Ecto neural progenitor cell (in vitro differentiated cells): ENCODE measurements around the gene LYPD8.

Source experiments
- DNase-seq: peaks from one replicate; pipeline ENCODE4 v3.0.0-alpha.2; 2018; ENCODE audit warnings: low spot score

The LYPD8 gene

GRCh38 chr1:248757784-248758195 is 2.2 kb upstream of the LYPD8 start:
- DNase-seq: no peak

- no peak for DNase-seq
Observed at GRCh38 chr1:248756636-248757035, 1.1 kb upstream of the LYPD8 start.

DNA sequence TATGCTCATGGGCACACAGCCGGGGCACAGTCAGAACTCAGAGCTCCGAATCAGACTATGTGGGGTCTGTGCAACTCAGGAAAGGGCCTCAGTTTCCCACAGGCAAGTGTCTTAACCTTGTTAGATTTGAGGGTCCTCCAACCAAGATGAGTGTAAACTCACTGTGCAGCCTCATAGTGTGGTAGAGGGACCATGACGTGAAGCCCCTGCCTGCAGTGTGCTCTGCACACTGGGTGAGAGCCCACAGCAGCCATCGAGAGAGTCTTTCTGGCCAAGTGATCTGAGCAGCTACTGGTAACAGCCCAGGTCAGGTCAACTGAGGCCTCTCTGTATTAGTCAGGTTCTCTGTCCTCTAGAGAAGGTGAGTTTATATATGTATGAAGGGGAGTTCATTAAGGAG is 592 bp upstream of the LYPD8 start:
- no peak for DNase-seq

GRCh38 chr1:248753708-248754280 is 1.8 kb downstream of the LYPD8 start:
- DNase-seq: no peak

- DNase-seq: no peak
Observed at GRCh38 chr1:248753029-248753594, 2.4 kb downstream of the LYPD8 start.

- no peak for DNase-seq
Observed at GRCh38 chr1:248752161-248753028, 3.2 kb downstream of the LYPD8 start.

DNA sequence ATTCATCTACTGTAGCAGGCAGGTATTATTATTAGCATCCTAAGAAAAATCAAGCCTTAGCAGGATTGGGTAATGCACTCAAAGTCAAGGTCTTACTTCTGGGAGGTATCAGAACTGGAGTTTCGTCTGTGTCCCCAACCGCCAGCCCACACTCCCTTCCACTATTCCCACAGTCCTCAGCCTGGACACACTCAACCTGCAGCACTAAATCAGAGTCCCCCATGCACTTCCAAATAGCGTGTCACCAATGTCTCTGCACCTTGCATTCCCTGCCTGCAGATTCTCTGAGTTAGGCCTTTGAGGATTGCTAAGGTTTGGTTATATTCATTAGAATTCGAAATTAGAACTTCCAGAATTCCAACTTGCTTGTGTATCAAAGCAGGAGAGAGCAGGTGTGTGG is 3.9 kb downstream of the LYPD8 start:
- DNase-seq: no peak

GRCh38 chr1:248751142-248751541 is 4.4 kb downstream of the LYPD8 start:
- DNase-seq: no peak

DNA sequence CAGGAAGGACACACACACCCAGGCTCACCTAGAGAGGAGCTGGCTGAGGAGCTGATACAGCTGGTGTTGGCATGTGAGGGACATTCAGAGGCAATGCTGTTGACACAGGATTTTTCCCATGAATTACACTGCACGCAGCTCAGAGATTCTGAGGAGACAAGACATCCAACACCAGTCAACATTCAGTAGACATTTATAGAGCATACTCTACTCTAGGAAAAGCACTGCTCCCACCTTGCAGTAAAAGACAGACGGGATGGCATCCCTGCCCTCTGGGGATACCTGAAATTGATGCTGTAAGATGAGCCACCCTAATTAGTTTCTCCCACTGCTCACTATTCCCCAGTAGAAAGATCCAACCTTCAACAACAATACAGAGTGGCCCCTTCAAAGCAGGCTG is 5.1 kb downstream of the LYPD8 start:
- DNase-seq: no peak

DNA sequence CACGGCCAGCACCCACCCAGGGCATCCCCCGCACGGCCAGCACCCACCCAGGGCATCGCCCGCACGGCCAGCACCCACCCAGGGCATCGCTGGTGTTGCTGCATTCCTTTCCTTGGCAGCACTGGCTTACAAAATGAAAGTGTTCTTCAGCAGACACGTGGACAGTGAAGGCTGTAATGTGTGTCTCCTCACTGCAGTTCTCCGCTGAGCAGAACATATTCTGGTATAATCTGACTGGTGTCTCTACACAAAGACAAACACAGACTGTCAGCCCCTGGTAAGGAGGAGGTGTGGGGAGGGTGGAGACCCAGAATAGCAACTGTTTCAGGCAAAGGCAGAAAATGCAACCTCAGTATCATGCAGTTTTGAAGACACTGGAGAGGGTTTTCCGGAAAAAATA is 7.3 kb downstream of the LYPD8 start:
- no peak for DNase-seq

- DNase-seq: no peak
Observed at GRCh38 chr1:248740876-248741275, 14.7 kb downstream of the LYPD8 start.

DNA sequence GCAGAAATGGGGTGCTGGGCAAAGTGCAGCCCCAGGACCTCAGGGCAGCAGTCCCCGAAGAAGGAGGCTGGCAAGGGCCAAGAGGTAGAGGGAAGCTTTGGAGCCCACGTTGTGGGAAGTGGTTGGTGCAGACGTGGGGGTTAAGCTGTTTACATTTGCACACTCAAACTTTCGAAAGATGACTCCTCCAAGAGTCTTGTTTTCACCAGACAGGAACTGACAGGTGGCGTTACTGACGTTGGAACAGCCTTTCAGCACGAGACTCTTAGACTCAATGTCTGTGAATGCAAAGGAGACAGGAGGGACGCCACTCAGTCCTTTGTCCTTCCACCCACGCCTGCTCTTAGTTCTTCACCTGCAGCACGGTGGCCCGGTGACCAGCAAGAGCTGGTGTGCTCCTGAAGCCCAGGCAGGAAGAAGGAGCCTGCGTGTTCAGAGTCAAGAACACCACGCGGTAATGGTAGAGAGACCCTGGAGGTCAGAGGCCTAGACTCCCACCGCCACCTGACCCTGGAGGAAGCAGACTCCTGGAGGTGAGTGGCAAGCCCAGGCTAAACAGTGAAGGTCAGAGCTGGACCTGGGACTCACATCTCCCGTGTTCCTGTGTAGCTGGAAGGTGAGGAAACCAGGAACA is 15.9 kb downstream of the LYPD8 start:
- DNase-seq: no peak

DNA sequence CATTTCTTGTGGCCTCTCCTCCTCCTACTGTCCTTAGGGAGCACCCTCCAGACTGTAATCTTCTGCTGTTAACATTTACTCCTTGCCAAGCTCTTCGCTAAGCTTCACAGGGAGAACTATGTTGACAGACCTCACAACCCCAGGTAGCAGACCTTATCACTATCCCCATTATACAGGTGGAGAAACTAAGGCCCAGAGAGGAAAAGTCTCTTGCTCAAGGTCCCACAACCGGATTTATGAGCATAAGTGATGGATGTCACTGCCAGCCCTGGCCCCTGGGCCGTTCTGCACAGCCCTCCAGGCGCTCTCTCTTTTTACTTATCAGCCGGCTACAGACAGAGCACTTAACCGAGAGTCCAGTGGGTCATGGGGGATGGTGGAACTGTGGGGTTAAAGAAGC is 18.1 kb downstream of the LYPD8 start:
- no peak for DNase-seq

- DNase-seq: no peak
Observed at GRCh38 chr1:248736977-248737376, 18.6 kb downstream of the LYPD8 start.

DNA sequence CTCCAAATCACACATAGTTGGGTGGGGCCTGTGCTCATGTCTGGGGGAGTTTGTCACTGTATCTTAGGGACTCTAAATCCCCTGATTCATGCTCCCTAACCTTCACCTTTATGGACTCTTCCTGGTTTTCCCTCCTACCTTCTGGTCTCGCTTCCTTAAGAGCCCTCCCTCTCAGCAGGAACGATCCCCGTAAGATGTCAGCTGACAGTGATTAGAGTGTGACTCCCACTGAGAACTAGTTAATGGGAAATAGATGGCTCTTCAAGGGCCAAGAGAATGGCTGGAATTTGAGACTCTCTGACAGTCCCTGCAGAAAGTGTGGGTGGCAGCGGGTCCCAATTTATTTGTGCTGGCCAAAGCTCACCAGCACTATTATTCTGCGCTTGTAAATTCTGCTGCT is 22.0 kb downstream of the LYPD8 start:
- no peak for DNase-seq

DNA sequence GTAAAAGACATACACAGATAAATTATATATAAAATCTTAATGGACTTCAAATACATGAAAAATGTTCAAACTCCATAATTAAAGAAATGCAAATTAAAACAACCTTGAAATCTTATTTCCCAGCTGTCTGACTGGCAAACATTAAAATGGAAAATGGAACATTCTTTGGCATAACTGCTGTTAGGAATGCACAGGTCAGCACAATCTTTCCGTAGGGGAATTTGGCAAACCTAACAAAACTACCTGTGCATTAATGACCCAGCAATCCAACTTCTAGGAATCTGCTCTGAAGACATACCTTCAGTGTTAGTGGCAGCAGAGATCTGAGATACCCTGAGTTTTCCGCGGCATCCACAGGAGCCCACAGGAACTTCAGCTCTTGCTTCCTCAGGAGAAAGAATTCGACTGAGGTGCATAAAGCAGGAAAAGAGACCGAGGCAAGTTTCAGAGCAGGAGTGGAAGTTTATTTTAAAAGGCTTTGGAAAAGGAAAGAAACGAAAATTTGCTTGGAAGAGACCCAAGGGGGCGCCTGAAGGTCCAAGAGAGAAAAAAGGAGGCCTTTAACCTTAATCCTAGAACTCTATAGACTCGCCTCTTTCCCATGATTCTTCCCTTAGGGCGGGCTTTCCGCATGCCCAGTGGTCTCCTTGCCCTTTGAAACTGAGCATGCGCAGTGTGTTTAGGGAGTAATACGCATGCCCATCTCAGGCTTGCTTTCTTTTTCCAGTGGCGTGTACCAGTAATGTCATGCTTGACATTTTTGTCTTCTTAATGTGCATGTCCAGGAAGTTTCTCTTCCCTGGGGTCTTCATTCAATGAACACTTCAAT is 24.8 kb downstream of the LYPD8 start:
- no peak for DNase-seq

DNA sequence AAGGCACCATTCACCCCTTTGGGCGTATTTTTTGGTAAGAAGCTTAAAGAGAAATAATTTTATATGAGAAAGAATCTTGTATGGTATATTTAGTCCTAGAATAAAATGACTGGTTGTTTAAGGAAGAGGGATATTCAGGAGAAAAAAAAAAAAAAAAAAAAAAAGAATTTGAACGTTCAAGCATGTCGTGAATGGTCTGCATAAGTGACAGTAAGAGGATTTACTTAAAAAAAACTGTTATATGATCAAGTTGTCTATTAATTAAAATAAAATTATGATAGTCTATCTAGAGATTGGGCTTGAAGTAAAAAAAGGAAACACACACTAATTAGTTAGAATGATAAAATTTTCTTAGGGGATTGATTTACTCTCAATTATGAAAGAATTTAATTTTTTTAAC is 41.3 kb downstream of the LYPD8 start:
- DNase-seq: no peak

- DNase-seq: no peak
Observed at GRCh38 chr1:248710305-248710900, 45.2 kb downstream of the LYPD8 start.

- DNase-seq: no peak
Observed at GRCh38 chr1:248704606-248705005, 51.0 kb downstream of the LYPD8 start.

DNA sequence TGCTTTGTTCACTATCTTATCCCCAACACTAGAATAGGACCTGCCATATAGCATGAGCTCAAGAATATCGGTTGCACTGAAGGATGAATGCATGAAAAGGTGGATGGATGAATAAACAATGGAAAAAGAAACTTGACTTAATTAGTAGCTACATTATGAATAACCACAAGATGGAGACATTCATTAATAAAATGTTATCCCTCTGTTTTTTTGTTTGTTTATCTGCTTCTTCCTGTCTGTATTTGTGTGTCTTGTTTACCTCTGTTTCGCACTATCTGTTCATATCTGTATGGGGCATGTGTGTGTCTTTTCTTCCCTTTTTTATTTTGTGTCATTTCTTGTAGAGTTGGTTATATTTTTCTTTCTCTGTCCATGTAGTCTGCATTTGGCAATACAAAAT is 51.9 kb downstream of the LYPD8 start:
- no peak for DNase-seq

DNA sequence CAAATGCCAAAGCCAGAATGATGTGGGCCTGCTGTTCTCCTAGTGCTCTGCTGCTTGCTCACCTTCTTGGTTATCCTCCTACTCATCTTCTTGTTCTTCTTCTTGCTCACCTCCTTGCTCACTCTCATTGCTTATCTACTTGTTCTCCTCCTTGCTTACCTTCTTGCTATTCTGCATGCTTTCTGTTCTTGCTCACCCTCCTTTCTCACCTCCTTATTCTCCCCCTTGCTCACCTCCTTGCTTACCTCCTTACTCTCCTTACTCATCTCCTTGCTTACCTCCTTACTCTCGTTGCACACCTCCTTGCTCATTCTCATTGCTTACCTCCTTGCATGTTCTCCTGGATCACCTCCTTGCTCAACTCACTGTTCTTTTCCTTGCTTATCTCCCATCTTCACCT is 52.8 kb downstream of the LYPD8 start, which contains the start of gene OR14I1:
Gene OR14I1 (minus strand): TSS at position 53 of the 400 bp plus-strand sequence.
- no peak for DNase-seq

DNA sequence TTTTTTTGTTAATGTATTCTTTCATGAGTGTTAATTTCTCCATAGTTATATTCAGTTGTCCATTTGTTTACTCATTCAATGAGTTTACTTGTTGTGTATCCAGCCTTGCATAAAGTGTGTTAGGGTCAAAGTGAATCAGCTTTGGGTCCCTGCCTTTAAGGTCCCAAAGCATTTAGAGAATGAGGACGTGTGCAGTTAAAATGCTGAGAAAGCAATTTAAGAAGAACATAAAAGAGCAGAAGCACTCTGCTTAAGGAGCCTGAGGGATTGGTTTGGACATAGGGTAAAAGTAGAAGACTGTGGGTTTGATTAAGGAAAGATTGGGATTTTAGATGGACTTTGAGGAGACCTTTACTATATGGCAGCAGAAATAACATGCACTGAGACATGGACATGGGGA is 56.5 kb downstream of the LYPD8 start:
- no peak for DNase-seq
